ENCODE measurements around the gene FAM120A. TPM values are rescaled to one million over a fixed set of nuclear protein-coding genes. Genes with fewer than 3 reads are reported as not detected.

Gene FAM120A
- total and polyA plus RNA-seq, 11 donors: 37.9 to 123 (median 113) TPM

GRCh38 chr9:93475108-93475507, 23.6 kb downstream of the FAM120A start:
- DNase-seq (no peak), ATAC-seq (no peak)
- Histone ChIP-seq H3K36me3 (peaks cover 0 to 49% (median 15%) of the 10 kb centered on the region in 9 donors), H3K27ac (no peak overlapping the region), H3K27me3 (no peaks in the 10 kb centered on the region), H3K4me3 (no peak overlapping the region), H3K4me1 (peaks cover 0 to 43% (median 25%) of the 10 kb centered on the region in 12 donors), H3K9me3 (no peaks in the 10 kb centered on the region)
- TF ChIP-seq CTCF (IDR thresholded peaks at IDR 0.05) (no peak), POLR2A (IDR thresholded peaks at IDR 0.05) (no peak)
- WGBS, 4 donors: 96 to 98% (median 97%) methylated on average over 3 of the region's 3 CpGs
- intact Hi-C loops (cut with DNase I): no loop called here

DNA sequence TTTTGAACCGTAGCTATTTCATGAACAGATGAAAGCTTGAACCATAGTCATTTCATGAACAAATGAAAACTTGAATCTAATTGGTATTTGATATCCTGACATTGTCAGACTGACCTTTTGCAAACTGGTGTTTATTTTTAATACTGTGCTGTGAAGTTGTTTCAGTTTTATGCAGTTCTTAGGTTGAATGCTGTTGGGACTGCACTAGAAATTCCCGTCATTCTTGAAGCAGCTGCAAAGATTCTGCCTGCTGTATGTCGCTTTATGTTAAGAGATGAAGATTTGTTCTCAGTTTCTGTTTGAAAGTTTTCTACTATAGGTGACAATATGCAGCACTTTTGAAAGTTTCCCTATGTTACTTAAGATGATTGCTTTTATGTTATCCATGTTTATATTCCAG, 24.4 kb downstream of the FAM120A start:
- ATAC-seq (no peak), DNase-seq (no peak)
- 66 to 77% (median 70%) methylated on average over 3 of the region's 3 CpGs for WGBS, 4 donors
- no peak for TF ChIP-seq POLR2A (IDR thresholded peaks at IDR 0.05)
- TF ChIP-seq CTCF (IDR thresholded peaks at IDR 0.05): no peak
- Histone ChIP-seq H3K9me3 (no peaks in the 10 kb centered on the region), H3K4me3 (no peak overlapping the region), H3K36me3 (peaks cover 0 to 52% (median 15%) of the 10 kb centered on the region in 9 donors), H3K27ac (no peak overlapping the region), H3K4me1 (peaks cover 0 to 42% (median 26%) of the 10 kb centered on the region in 12 donors), H3K27me3 (no peaks in the 10 kb centered on the region)
- intact Hi-C loops (cut with DNase I): no loop called here

DNA sequence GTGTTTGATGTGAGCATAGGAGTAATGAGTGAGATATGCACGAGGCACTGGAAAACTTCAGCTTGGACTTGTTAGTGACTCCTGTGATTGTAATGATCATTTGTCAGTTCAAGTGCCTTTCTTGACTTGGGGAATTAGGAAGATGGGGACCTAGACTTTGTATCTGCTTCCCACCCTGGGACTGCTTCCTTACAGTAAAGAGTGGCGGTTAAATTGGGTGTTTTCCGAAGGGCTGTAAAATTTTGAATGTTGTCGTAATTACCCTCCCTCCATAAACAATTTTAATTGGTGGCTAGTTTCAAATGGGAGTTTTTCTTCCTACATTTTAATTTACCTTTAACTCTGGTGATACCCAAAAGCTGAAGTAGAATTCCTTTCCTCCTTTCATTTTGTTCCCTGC, 25.4 kb downstream of the FAM120A start:
- Histone ChIP-seq H3K4me3 (no peak overlapping the region), H3K4me1 (peaks cover 0 to 36% (median 25%) of the 10 kb centered on the region in 12 donors), H3K36me3 (peaks cover 0 to 48% (median 15%) of the 10 kb centered on the region in 9 donors), H3K27ac (no peak overlapping the region), H3K27me3 (no peaks in the 10 kb centered on the region), H3K9me3 (no peaks in the 10 kb centered on the region)
- ATAC-seq (no peak), DNase-seq (no peak)
- intact Hi-C loops (cut with DNase I): no loop called here
- TF ChIP-seq POLR2A (IDR thresholded peaks at IDR 0.05): no peak
- no peak for TF ChIP-seq CTCF (IDR thresholded peaks at IDR 0.05)
- WGBS, 4 donors: 83 to 88% (median 85%) methylated on average over 4 of the region's 4 CpGs

GRCh38 chr9:93477397-93477796, 25.9 kb downstream of the FAM120A start:
- intact Hi-C loops (cut with DNase I): no loop called here
- Histone ChIP-seq H3K27me3 (no peaks in the 10 kb centered on the region), H3K36me3 (peaks cover 0 to 43% (median 15%) of the 10 kb centered on the region in 9 donors), H3K27ac (no peak overlapping the region), H3K4me1 (peaks cover 0 to 34% (median 26%) of the 10 kb centered on the region in 12 donors), H3K4me3 (no peak overlapping the region), H3K9me3 (no peaks in the 10 kb centered on the region)
- WGBS, 4 donors: 71 to 81% (median 73%) methylated on average over 2 of the region's 2 CpGs
- TF ChIP-seq CTCF (IDR thresholded peaks at IDR 0.05): no peak
- TF ChIP-seq POLR2A (IDR thresholded peaks at IDR 0.05): no peak
- ATAC-seq: no peak
- no peak for DNase-seq
